Esophagus muscularis mucosa (tissue), 4 donors: Measurements from ENCODE around the gene BAHCC1. TPM values are rescaled to one million over a fixed set of nuclear protein-coding genes. Genes with fewer than 3 reads are reported as not detected.

Experiments used
- DNase-seq: peaks from one replicate; pipeline ENCODE4 v3.0.0-alpha.2; 2017; ENCODE audit errors: extremely low spot score
- H3K27ac ChIP-seq, 4 donors: fragments of 200-600 bp; sonication (generic); replicated peaks in 1 of 4; 1 replicate in 3 of 4; 2 replicates in 1 of 4; pipeline ENCODE4 v1.5.1; 2016 to 2019; ENCODE audit warnings: mild to moderate bottlenecking in 1 of 4
- H3K27me3 ChIP-seq, 4 donors: fragments of 200-600 bp; sonication (generic); one replicate each; pipeline versions ENCODE4 v1.5.1 to v1.6.0; 2016 to 2019
- H3K36me3 ChIP-seq, 4 donors: fragments of 200-600 bp; sonication (generic); one replicate each; pipeline ENCODE4 v1.5.1; 2016 to 2019
- H3K4me1 ChIP-seq, 4 donors: fragments of 200-600 bp; sonication (generic); one replicate each; pipeline ENCODE4 v1.5.1; 2016 to 2019
- H3K4me3 ChIP-seq, 4 donors: fragments of 200-600 bp; sonication (generic); 1 replicate in 2 of 4; 2 replicates in 2 of 4; pipeline ENCODE4 v1.5.1; 2016 to 2019; ENCODE audit warnings: mild to moderate bottlenecking in 4 of 4, moderate library complexity in 1 of 4
- H3K9me3 ChIP-seq, 4 donors: fragments of 200-600 bp; sonication (generic); 1 replicate in 3 of 4; 2 replicates in 1 of 4; pipeline ENCODE4 v1.5.1; 2016 to 2019
- CTCF ChIP-seq, 3 experiments: fragments of 200-600 bp in 2 of 3; fragments of 450-650 bp in 1 of 3; sonication (generic) in 2 of 3; IDR thresholded peaks; one replicate each; pipeline ENCODE4 v1.5.1; 2017 to 2019; ENCODE audit warnings: antibody characterized with exemption in 3 of 3, mild to moderate bottlenecking in 2 of 3, moderate library complexity in 1 of 3
- EP300 ChIP-seq: sonication (generic); formaldehyde crosslinking; IDR thresholded peaks from one replicate; pipeline ENCODE4 v1.6.1; 2017; ENCODE audit warnings: antibody characterized with exemption
- POLR2A ChIP-seq: fragments of 450-650 bp; IDR thresholded peaks from one replicate; pipeline ENCODE4 v1.6.1; 2017; ENCODE audit warnings: antibody characterized with exemption, moderate library complexity, mild to moderate bottlenecking, low read depth
- POLR2AphosphoS5 ChIP-seq, 2 donors: sonication (generic); formaldehyde crosslinking; IDR thresholded peaks; one replicate each; pipeline ENCODE4 v1.6.1; 2017; ENCODE audit warnings: antibody characterized with exemption in 2 of 2
- WGBS: methylation state at CpG from one replicate; pipeline ENCODE4 v1.1.5; 2018; 5-methylcytosine and 5-hydroxymethylcytosine counted together
- intact Hi-C: fragments of 100-400 bp; cut with DNase I; formaldehyde crosslinking; loops from one replicate; pipeline ENCODE4 v1.15.1; 2023
- total RNA-seq, 4 donors: library from RNA; depleted of rRNA; stranded (reverse); fragments of >200 nt; gene quantifications; one replicate each; pipeline versions ENCODE4 v1.1.0 to v1.2.1, GENCODE V29; 2016

BAHCC1 gene
- total RNA-seq, 4 donors from 2014 or later, result 15.9 to 38.1 (median 21.1) TPM

GRCh38 chr17:81489998-81490992 lies 95.0 kb downstream of the BAHCC1 start:
- 70% methylated on average over 10 of the region's 14 CpGs for WGBS
- DNase-seq, result no peak
- intact Hi-C loops, result no loop called here
- Histone ChIP-seq H3K4me3 (no peak overlapping the region), H3K4me1 (peaks cover 18 to 40% (median 28%) of the 10 kb centered on the region in 4 donors), H3K36me3 (no peaks in the 10 kb centered on the region), H3K27ac (no peak overlapping the region), H3K27me3 (peaks cover 0 to 4% (median 0%) of the 10 kb centered on the region in 4 donors), H3K9me3 (no peaks in the 10 kb centered on the region)
- no peak for TF ChIP-seq EP300

DNA sequence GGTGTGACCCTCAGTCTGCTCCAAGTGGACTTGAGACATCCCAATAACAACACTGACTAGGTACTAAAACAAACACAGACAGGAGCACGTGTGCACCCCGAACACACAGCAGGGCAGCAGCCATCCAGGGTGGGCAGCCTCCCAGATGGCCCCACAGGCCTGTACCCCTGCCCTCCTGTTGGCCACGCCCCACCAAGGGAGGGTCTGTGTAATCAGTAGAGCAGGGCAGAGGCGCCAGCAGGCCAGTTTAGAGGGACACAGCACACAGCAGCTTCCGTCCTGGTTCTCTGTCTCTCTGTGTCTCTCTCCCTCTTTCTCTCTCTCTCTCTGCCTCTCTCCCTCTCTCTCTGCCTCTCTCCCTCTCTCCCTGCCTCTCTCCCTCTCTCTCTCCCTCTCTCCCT lies 95.9 kb downstream of the BAHCC1 start:
- H3K9me3 ChIP-seq, result no peaks in the 10 kb centered on the region
- intact Hi-C loops, result no loop called here
- 49% methylated on average over 5 of the region's 5 CpGs for WGBS
- no peaks in the 10 kb centered on the region for H3K36me3 ChIP-seq
- no peak for DNase-seq
- H3K27me3 ChIP-seq, result peaks cover 0 to 4% (median 0%) of the 10 kb centered on the region in 4 donors
- no peak overlapping the region for H3K27ac ChIP-seq
- no peak for TF ChIP-seq POLR2AphosphoS5 (IDR thresholded peaks at IDR 0.05)
- no peak for TF ChIP-seq EP300
- no peak for TF ChIP-seq POLR2A
- H3K4me3 ChIP-seq, result no peak overlapping the region
- peaks cover 18 to 40% (median 28%) of the 10 kb centered on the region in 4 donors for H3K4me1 ChIP-seq

GRCh38 chr17:81491761-81492160 lies 96.5 kb downstream of the BAHCC1 start:
- no peak for TF ChIP-seq EP300
- Histone ChIP-seq H3K36me3 (no peaks in the 10 kb centered on the region), H3K9me3 (no peaks in the 10 kb centered on the region), H3K27ac (no peak overlapping the region), H3K4me1 (peaks cover 18 to 40% (median 28%) of the 10 kb centered on the region in 4 donors), H3K4me3 (no peak overlapping the region), H3K27me3 (peaks cover 0 to 4% (median 0%) of the 10 kb centered on the region in 4 donors)
- intact Hi-C loops, result no loop called here
- no peak for DNase-seq
- WGBS, result 21% methylated on average over 5 of the region's 5 CpGs

DNA sequence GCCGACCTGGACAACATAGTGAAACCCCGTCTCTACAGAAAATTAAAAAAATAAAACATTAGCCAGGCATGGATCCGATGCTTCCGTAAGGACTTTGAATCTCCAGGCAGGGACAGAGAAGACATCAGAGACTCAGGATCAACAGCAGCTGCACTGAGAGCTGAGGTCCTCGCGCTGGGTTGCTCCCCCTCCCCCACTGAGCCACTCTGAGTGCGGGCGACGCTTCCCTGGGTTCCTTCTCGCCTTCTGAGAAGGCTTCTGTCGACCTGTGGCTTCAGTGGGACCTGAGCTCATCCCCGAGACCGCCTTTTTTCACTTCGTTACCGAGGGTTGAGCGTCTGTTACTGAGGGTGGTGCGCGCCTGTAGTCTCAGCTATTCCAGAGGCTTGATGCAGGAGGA lies 96.9 kb downstream of the BAHCC1 start:
- Histone ChIP-seq H3K4me3 (no peak overlapping the region), H3K36me3 (no peaks in the 10 kb centered on the region), H3K4me1 (peaks cover 16 to 38% (median 28%) of the 10 kb centered on the region in 4 donors), H3K27me3 (peaks cover 0 to 4% (median 0%) of the 10 kb centered on the region in 4 donors), H3K27ac (no peak overlapping the region), H3K9me3 (no peaks in the 10 kb centered on the region)
- 70% methylated on average over 18 of the region's 18 CpGs for WGBS
- intact Hi-C loops, result no loop called here
- TF ChIP-seq POLR2A, result no peak
- TF ChIP-seq POLR2AphosphoS5 (IDR thresholded peaks at IDR 0.05), result no peak
- no peak for TF ChIP-seq EP300
- TF ChIP-seq CTCF (IDR thresholded peaks at IDR 0.05), result no peak
- DNase-seq, result no peak

GRCh38 chr17:81492706-81493105 lies 97.4 kb downstream of the BAHCC1 start:
- WGBS, result 84% methylated on average over 9 of the region's 9 CpGs
- TF ChIP-seq POLR2A (no peak), EP300 (no peak)
- no peaks in the 10 kb centered on the region for H3K36me3 ChIP-seq

GRCh38 chr17:81493198-81494038 lies 98.2 kb downstream of the BAHCC1 start:
- Histone ChIP-seq H3K36me3 (no peaks in the 10 kb centered on the region), H3K9me3 (no peaks in the 10 kb centered on the region), H3K4me3 (no peak overlapping the region), H3K27ac (no peak overlapping the region), H3K4me1 (peaks cover 9 to 28% (median 18%) of the 10 kb centered on the region in 4 donors), H3K27me3 (peaks cover 0 to 4% (median 0%) of the 10 kb centered on the region in 4 donors)
- no peak for TF ChIP-seq POLR2A
- TF ChIP-seq POLR2AphosphoS5 (IDR thresholded peaks at IDR 0.05), result no peak
- no peak for TF ChIP-seq CTCF (IDR thresholded peaks at IDR 0.05)
- TF ChIP-seq EP300, result no peak
- intact Hi-C loops, result no loop called here
- DNase-seq, result no peak
- WGBS, result 97% methylated on average over 14 of the region's 16 CpGs

More at GRCh38 chr17:81492706-81493105, 97.4 kb downstream of the BAHCC1 start:
- Histone ChIP-seq H3K4me1 (peaks cover 11 to 33% (median 23%) of the 10 kb centered on the region in 4 donors), H3K27me3 (peaks cover 0 to 4% (median 0%) of the 10 kb centered on the region in 4 donors), H3K4me3 (no peak overlapping the region), H3K9me3 (no peaks in the 10 kb centered on the region), H3K27ac (no peak overlapping the region)
- intact Hi-C loops, result no loop called here
- DNase-seq, result no peak
